K562 (cell line): ENCODE measurements around the gene KLHL35. TPM values are rescaled to one million over a fixed set of nuclear protein-coding genes. Genes with fewer than 3 reads are reported as not detected.

Experiments used
- CC2D1A ChIP-seq: fragments of 450-650 bp; IDR thresholded peaks from 2 replicates; pipeline ENCODE4 v1.6.1; 2017; ENCODE audit warnings: mild to moderate bottlenecking
- EP300 ChIP-seq: IDR thresholded peaks from 2 replicates; pipeline ENCODE4 v1.6.1; 2012; ENCODE audit warnings: low read length, improper control_type of control experiment
- ETV1 ChIP-seq: fragments of 450-650 bp; conservative IDR thresholded peaks from 2 replicates; pipeline ENCODE4 v1.6.1; 2016; ENCODE audit warnings: missing genetic modification characterization, control low read depth, low read depth, missing compliant biosample characterization
- FOXK2 ChIP-seq, 2 experiments: fragments of 450-650 bp; IDR thresholded peaks in 1 of 2; conservative IDR thresholded peaks in 1 of 2; 2 replicates each; pipeline ENCODE4 v1.6.1; 2016; ENCODE audit warnings: low read depth in 2 of 2, mild to moderate bottlenecking in 1 of 2
- HNRNPK ChIP-seq: fragments of 200-400 bp; formaldehyde crosslinking; IDR thresholded peaks from one replicate; pipeline ENCODE4 v1.6.1; 2018; ENCODE audit warnings: mild to moderate bottlenecking, low read depth, low read length; ENCODE audit not compliant: poor library complexity, severe bottlenecking
- HNRNPLL ChIP-seq: fragments of 200-400 bp; formaldehyde crosslinking; IDR thresholded peaks from 2 replicates; pipeline ENCODE4 v1.6.1; 2017; ENCODE audit warnings: low read length, low read depth, mild to moderate bottlenecking; ENCODE audit not compliant: poor library complexity, severe bottlenecking
- KLF6 ChIP-seq: fragments of 250-450 bp; sonication (Bioruptor Pico); IDR thresholded peaks from 2 replicates; pipeline ENCODE4 v1.4.0; 2020; ENCODE audit warnings: mild to moderate bottlenecking, moderate library complexity, borderline replicate concordance
- LEF1 ChIP-seq: fragments of 450-650 bp; IDR thresholded peaks from 2 replicates; pipeline ENCODE4 v1.6.1; 2016; ENCODE audit warnings: mild to moderate bottlenecking
- MYBL2 ChIP-seq, 2 experiments: fragments of 450-650 bp in 1 of 2; sonication (generic) in 1 of 2; formaldehyde crosslinking in 1 of 2; IDR thresholded peaks; 2 replicates each; pipeline versions ENCODE4 v1.6.1 to v1.8.1; 2017 to 2022; ENCODE audit warnings: borderline replicate concordance in 1 of 2, inconsistent platforms in 1 of 2, low read depth in 1 of 2, mild to moderate bottlenecking in 1 of 2, missing genetic modification reagents in 1 of 2, moderate library complexity in 1 of 2
- PHB ChIP-seq: fragments of 250-450 bp; sonication (Bioruptor Pico); IDR thresholded peaks from 2 replicates; pipeline ENCODE4 v1.5.0; 2021
- PHF21A ChIP-seq: fragments of 450-650 bp; IDR thresholded peaks from 2 replicates; pipeline ENCODE4 v1.6.1; 2017; ENCODE audit warnings: low read depth, borderline replicate concordance
- PRPF4 ChIP-seq: fragments of 200-400 bp; formaldehyde crosslinking; IDR thresholded peaks from one replicate; pipeline ENCODE4 v1.6.1; 2017; ENCODE audit warnings: low read length, low read depth, mild to moderate bottlenecking; ENCODE audit not compliant: insufficient read depth, poor library complexity, severe bottlenecking
- RFX5 ChIP-seq: IDR thresholded peaks from 2 replicates; pipeline ENCODE4 v1.6.1; 2011; ENCODE audit warnings: low read depth, mild to moderate bottlenecking, improper control_type of control experiment, low read length
- SETDB1 ChIP-seq: IDR thresholded peaks from one replicate; pipeline ENCODE4 v1.6.1; 2012; ENCODE audit warnings: low read length, control low read depth, inconsistent platforms
- SMAD3 ChIP-seq: fragments of 450-650 bp; formaldehyde crosslinking; conservative IDR thresholded peaks from 2 replicates; pipeline ENCODE4 v1.4.0; 2020; ENCODE audit warnings: mild to moderate bottlenecking
- SP2 ChIP-seq: IDR thresholded peaks from 2 replicates; pipeline ENCODE4 v1.6.1; 2011; ENCODE audit warnings: mild to moderate bottlenecking, low read depth, low read length, moderate library complexity; ENCODE audit not compliant: poor library complexity, severe bottlenecking; ENCODE audit errors: extremely low read depth
- TCFL5 ChIP-seq: fragments of 250-450 bp; sonication (Bioruptor Pico); conservative IDR thresholded peaks from 2 replicates; pipeline ENCODE4 v1.6.1; 2021; ENCODE audit warnings: mild to moderate bottlenecking, moderate library complexity, matching md5 sums
- U2AF2 ChIP-seq: fragments of 200-400 bp; formaldehyde crosslinking; optimal IDR thresholded peaks from 2 replicates; pipeline ENCODE3; 2017; ENCODE audit warnings: low read depth, mild to moderate bottlenecking, low read length
- ZBTB1 ChIP-seq: sonication (generic); formaldehyde crosslinking; IDR thresholded peaks from 2 replicates; pipeline ENCODE4 v1.8.1; 2023; ENCODE audit warnings: missing genetic modification reagents, low read depth, mild to moderate bottlenecking, borderline replicate concordance
- ZBTB17 ChIP-seq: fragments of 450-650 bp; formaldehyde crosslinking; IDR thresholded peaks from 2 replicates; pipeline ENCODE4 v1.4.0; 2020; ENCODE audit warnings: mild to moderate bottlenecking
- ZBTB9 ChIP-seq: fragments of 450-650 bp; formaldehyde crosslinking; IDR thresholded peaks from 2 replicates; pipeline ENCODE4 v1.4.0; 2020; ENCODE audit warnings: mild to moderate bottlenecking, moderate library complexity
- ZKSCAN1 ChIP-seq: fragments of 150-350 bp; IDR thresholded peaks from 2 replicates; pipeline ENCODE4 v1.6.1; 2016; ENCODE audit warnings: low read depth, low read length
- ZNF263 ChIP-seq: sonication (generic); formaldehyde crosslinking; IDR thresholded peaks from 2 replicates; pipeline ENCODE4 v1.8.0; 2022; ENCODE audit warnings: mild to moderate bottlenecking, missing genetic modification reagents, borderline replicate concordance
- ZNF280B ChIP-seq: fragments of 250-450 bp; sonication (Bioruptor Pico); IDR thresholded peaks from 2 replicates; pipeline ENCODE4 v1.5.1; 2021; ENCODE audit warnings: mild to moderate bottlenecking
- ZNF384 ChIP-seq: IDR thresholded peaks from 2 replicates; pipeline ENCODE4 v1.6.1; 2012; ENCODE audit warnings: low read depth, low read length, improper control_type of control experiment
- ZNF589 ChIP-seq: fragments of 200-800 bp; sonication (Bioruptor generic); IDR thresholded peaks from 2 replicates; pipeline ENCODE4 v1.6.1; 2016; ENCODE audit warnings: low read depth, missing genetic modification characterization, missing compliant biosample characterization
- polyA plus RNA-seq, 8 experiments: library from polyadenylated mRNA; depleted of rRNA in 4 of 8; stranded (reverse) in 5 of 8; unstranded in 3 of 8; fragments of >200 nt; fragmentation: Nextera tagmentation in 2 of 8; fragmentation: Illumina TruSeq in 1 of 8; extraction: Ambion mirVana in 2 of 8; extraction: Trizol in 1 of 8; gene quantifications; 2 replicates each; pipeline versions ENCODE4 v1.2.1 to v1.2.3, GENCODE V29; 2011 to 2014; ENCODE audit warnings: inconsistent platforms in 1 of 8, missing spikeins in 1 of 8
- total RNA-seq, 7 experiments: library from RNA; depleted of rRNA in 6 of 7; stranded (reverse); fragments of >200 nt in 6 of 7; fragmentation: Illumina TruSeq in 2 of 7; extraction: Trizol in 2 of 7; gene quantifications; 2 replicates each; pipeline versions ENCODE4 v1.2.1 to v1.2.3, GENCODE V29; 2011 to 2021; ENCODE audit warnings: low replicate concordance in 1 of 7

Gene KLHL35
- total and polyA plus RNA-seq, 9 of the 15 experiments (the other 6 are each of a cell fraction or from before 2014, with no cell fraction given) = not detected

DNA sequence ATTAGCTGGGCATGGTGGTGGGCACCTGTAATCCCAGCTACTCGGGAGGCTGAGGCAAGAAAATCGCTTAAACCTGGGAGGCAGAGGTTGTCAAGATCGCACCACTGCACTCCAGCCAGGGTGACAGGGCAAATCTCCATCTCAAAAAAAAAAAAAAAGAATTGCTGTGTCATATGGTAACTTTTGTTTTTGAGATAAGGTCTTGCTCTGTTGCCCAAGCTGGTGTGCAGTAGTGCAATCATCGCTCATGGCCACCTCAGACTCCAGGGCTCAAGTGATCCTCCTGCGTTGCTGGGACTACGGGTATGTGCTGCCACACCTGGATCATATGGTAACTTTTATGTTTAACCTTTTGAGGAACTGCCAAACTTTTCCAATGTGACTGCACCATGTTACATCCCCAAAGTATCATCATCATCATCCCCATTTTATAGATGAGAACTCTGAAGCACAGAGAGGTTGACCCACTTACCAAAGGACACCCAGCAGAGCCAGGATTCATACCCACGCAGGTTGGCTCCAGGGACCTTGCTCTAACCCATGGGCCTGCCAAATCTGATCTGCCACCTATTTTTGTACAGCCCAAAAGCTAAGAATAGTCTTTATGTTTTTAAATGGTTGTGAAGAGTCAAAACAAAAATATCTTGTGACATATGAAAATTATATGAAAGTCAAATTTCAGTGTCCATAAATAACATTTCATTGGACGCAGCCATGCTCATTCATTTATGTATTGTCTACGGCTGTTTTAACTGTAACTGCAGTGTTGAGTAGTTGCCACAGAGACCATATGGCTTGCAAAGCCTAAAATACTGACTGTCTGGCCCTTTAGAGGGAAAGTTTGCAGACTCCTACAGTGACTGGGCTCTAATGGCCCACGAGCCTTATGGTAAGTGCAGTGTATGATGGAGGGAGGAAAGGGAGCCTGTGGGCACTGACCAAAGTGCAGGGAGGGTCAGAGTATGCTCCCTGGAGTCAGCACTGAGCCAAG, 47.5 kb upstream of the KLHL35 start (continued):
- no peak for TF ChIP-seq ZKSCAN1
- no peak for TF ChIP-seq ZBTB9 (CRISPR knock-in tag)
- no peak for TF ChIP-seq ZNF263 (CRISPR knock-in tag)
- no peak for TF ChIP-seq HNRNPLL
- TF ChIP-seq ZBTB1 (CRISPR knock-in tag) = no peak
- TF ChIP-seq FOXK2 (conservative IDR thresholded peaks at IDR 0.05 in 1 of 2, IDR thresholded peaks at IDR 0.05 in 1 of 2; ENCODE audit: low read depth in 2 of 2) = 0 out of 4 replicates have a peak, but pooled peaks of 1 of the 2 experiments have one; percentile 18
- TF ChIP-seq U2AF2 = no peak
- 0 out of 2 replicates have a peak, but pooled peaks have one; percentile 60 for TF ChIP-seq ZNF589 (CRISPR knock-in tag)
- no peak for TF ChIP-seq ZBTB17
- no peak for TF ChIP-seq MYBL2 (IDR thresholded peaks at IDR 0.05; ENCODE audit: low read depth)
- TF ChIP-seq MYBL2 (CRISPR knock-in tag; IDR thresholded peaks at IDR 0.05; ENCODE audit: borderline replicate concordance) = no peak
- TF ChIP-seq PRPF4 = no peak
- peak; percentile 44 for TF ChIP-seq LEF1
- no peak for TF ChIP-seq RFX5
- 0 out of 2 replicates have a peak, but pooled peaks have one; percentile 21 for TF ChIP-seq KLF6
- no peak for TF ChIP-seq SP2
- no peak for TF ChIP-seq PHF21A
- no peak for TF ChIP-seq TCFL5 (CRISPR knock-in tag)
- no peak for TF ChIP-seq PHB (CRISPR knock-in tag)
- TF ChIP-seq ETV1 (tag) = no peak; the same call in 1 of the 2 replicates
- no peak for TF ChIP-seq ZNF280B (CRISPR knock-in tag)
- no peak for TF ChIP-seq SETDB1
- TF ChIP-seq SMAD3 (CRISPR knock-in tag) = no peak
- TF ChIP-seq EP300 = peak; percentile 85
- no peak for TF ChIP-seq CC2D1A
- TF ChIP-seq ZNF384 = peak; percentile 98
- TF ChIP-seq HNRNPK = no peak
